Activated effector memory CD4-positive, alpha-beta T cell treated with anti-CD3 and anti-CD28 coated beads, Interleukin-2, amount 50 U/mL, for 16 hours (primary cell): ENCODE results near the gene RFX4.

Experiments
- DNase-seq: peaks from one replicate; pipeline ENCODE4 v3.0.0-alpha.2; 2020

The RFX4 gene

GRCh38 chr12:106582641-106583230, at the start of gene RFX4:
RFX4 (plus strand) TSS chr12:106583004; CDS start chr12:106583321, 317 bp downstream.
- no peak for DNase-seq

GRCh38 chr12:106541201-106541600, 41.6 kb upstream of the RFX4 start:
- no peak for DNase-seq

- DNase-seq = no peak
Observed at GRCh38 chr12:106551410-106551809, 31.4 kb upstream of the RFX4 start.

- DNase-seq = no peak
Observed at GRCh38 chr12:106552228-106552627, 30.6 kb upstream of the RFX4 start.

- DNase-seq = no peak
Observed at GRCh38 chr12:106564678-106565329, 18.0 kb upstream of the RFX4 start.

GRCh38 chr12:106566771-106567170, 16.0 kb upstream of the RFX4 start:
- no peak for DNase-seq

- no peak for DNase-seq
Observed at GRCh38 chr12:106573239-106573638, 9.6 kb upstream of the RFX4 start.

GRCh38 chr12:106576848-106577247, 6.0 kb upstream of the RFX4 start:
- DNase-seq = no peak

- DNase-seq = no peak
Observed at GRCh38 chr12:106580671-106581508, 1.9 kb upstream of the RFX4 start.

- DNase-seq = no peak
Observed at GRCh38 chr12:106581543-106582248, 1.1 kb upstream of the RFX4 start.

GRCh38 chr12:106582249-106582591, 584 bp upstream of the RFX4 start:
- no peak for DNase-seq

GRCh38 chr12:106583242-106584103, 669 bp downstream of the RFX4 start:
- no peak for DNase-seq

- DNase-seq = no peak
Observed at GRCh38 chr12:106584104-106585064, 1.6 kb downstream of the RFX4 start.

GRCh38 chr12:106585105-106585520, 2.3 kb downstream of the RFX4 start:
- no peak for DNase-seq

- DNase-seq = no peak
Observed at GRCh38 chr12:106585521-106586277, 2.9 kb downstream of the RFX4 start.

GRCh38 chr12:106586278-106586802, 3.5 kb downstream of the RFX4 start:
- no peak for DNase-seq

GRCh38 chr12:106586803-106587684, 4.2 kb downstream of the RFX4 start:
- no peak for DNase-seq

GRCh38 chr12:106588771-106589170, 6.0 kb downstream of the RFX4 start:
- no peak for DNase-seq

GRCh38 chr12:106590601-106591000, 7.8 kb downstream of the RFX4 start:
- no peak for DNase-seq
